Large intestine (tissue), 3 donors: ENCODE results near the gene GTPBP1. TPM values are rescaled to one million over a fixed set of nuclear protein-coding genes. Genes with fewer than 3 reads are reported as not detected.

Experiments
- DNase-seq, 2 donors: peaks; one replicate each; pipeline versions ENCODE4 v3.0.0 to v3.0.0-alpha.2; 2013
- H3K27ac ChIP-seq: one replicate; pipeline ENCODE4 v1.5.1; 2013; ENCODE audit warnings: low read length
- H3K27me3 ChIP-seq: 2 replicates; pipeline ENCODE4 v1.6.1; 2013; ENCODE audit warnings: low read length; ENCODE audit not compliant: control insufficient read depth, insufficient read depth
- H3K36me3 ChIP-seq: 2 replicates; pipeline ENCODE4 v1.6.1; 2013; ENCODE audit warnings: low read length; ENCODE audit not compliant: control insufficient read depth, insufficient read depth
- H3K4me1 ChIP-seq: one replicate; pipeline ENCODE4 v1.6.1; 2013; ENCODE audit warnings: low read length; ENCODE audit not compliant: control insufficient read depth, insufficient read depth
- H3K4me3 ChIP-seq: one replicate; pipeline ENCODE4 v1.5.1; 2013; ENCODE audit warnings: low read length
- H3K9me3 ChIP-seq: one replicate; pipeline ENCODE4 v1.6.1; 2013; ENCODE audit warnings: mild to moderate bottlenecking, low read depth, low read length, moderate library complexity; ENCODE audit not compliant: control insufficient read depth
- WGBS: methylation state at CpG from one replicate; pipeline ENCODE4 v1.1.5; 2013; ENCODE audit warnings: low lambda C conversion rate; ENCODE audit not compliant: insufficient coverage; 5-methylcytosine and 5-hydroxymethylcytosine counted together
- polyA plus RNA-seq: library from polyadenylated mRNA; unstranded; fragments of 120-200 nt; gene quantifications from one replicate; pipeline ENCODE4 v1.2.1, GENCODE V29; 2013

The GTPBP1 gene
- polyA plus RNA-seq, 1 donor = 57.4 TPM

DNA sequence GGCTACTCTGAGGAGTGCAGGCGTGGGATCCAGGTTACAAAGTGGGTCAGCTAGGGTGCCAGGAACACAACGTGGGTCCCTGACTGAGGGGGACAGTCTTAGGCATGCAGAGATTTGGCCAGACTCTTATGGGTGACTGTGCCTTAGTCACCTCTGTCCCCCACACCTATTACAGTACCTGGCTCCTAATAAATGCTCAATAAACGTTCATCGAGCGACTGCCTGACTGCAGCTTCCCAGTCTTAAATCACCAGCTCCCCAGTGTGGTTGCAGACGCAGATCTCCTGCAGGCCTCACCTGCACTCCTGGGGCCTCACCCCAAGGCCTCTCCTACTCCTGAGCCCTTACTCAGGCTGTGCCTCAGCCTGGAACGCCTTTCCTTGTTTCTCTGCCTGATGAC, 53.3 kb downstream of the GTPBP1 start:
- Histone ChIP-seq H3K4me1 (peaks cover 7% of the 10 kb centered on the region), H3K27ac (no peak overlapping the region), H3K36me3 (no peaks in the 10 kb centered on the region), H3K4me3 (no peak overlapping the region), H3K9me3 (no peaks in the 10 kb centered on the region), H3K27me3 (no peaks in the 10 kb centered on the region)
- no CpG with 5 or more reads among the region's 7 CpGs for WGBS
- no peak for DNase-seq

DNA sequence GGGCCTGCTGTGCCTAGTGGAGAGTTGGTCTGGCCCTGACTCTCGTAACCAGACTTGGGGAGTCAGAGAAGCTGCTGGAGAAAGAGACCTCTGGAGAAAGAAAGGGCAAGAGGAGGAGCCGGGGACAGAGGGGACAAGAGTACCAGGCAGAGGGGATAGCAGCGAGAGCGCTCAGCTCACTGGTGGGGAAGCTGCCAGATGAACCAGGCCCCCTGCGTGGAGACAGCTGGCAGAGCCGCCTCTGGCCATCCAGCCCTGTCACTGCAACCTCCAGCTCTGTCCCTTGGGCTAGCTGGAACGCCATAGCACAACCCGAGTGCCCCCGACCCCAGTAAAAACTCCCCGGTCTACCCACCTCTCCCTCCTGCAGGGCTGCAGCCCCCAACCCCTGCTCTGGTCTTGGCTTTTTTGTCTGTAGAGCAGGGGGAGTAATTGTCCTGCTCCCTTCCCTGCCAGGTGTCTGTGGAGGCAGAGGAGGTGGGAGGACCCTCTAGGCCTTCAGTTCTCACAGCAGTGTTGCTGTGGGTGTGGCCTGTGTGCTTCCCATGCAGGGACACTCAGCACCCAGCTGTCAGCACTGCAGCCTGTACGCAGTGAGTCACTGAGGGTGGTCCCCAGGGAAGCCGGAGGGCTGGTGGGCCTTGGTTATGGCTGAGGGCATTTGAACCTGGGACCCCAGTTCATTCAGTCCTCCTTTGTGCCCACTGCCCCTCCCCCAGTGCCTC, 54.9 kb downstream of the GTPBP1 start:
- H3K4me1 ChIP-seq = peaks cover 4% of the 10 kb centered on the region
- H3K9me3 ChIP-seq = no peaks in the 10 kb centered on the region
- no CpG with 5 or more reads among the region's 12 CpGs for WGBS
- H3K4me3 ChIP-seq = no peak overlapping the region
- no peak overlapping the region for H3K27ac ChIP-seq
- no peaks in the 10 kb centered on the region for H3K36me3 ChIP-seq
- H3K27me3 ChIP-seq = no peaks in the 10 kb centered on the region
- DNase-seq = no peak

GRCh38 chr22:38761202-38762162, 55.7 kb downstream of the GTPBP1 start:
- DNase-seq = no peak

GRCh38 chr22:38762551-38762983, 56.8 kb downstream of the GTPBP1 start:
- no peak for DNase-seq
- H3K9me3 ChIP-seq = no peaks in the 10 kb centered on the region

More at GRCh38 chr22:38761202-38762162, 55.7 kb downstream of the GTPBP1 start:
- H3K27me3 ChIP-seq = no peaks in the 10 kb centered on the region
- H3K36me3 ChIP-seq = no peaks in the 10 kb centered on the region
- H3K4me1 ChIP-seq = peaks cover 4% of the 10 kb centered on the region
- WGBS = 20% methylated on average over 1 of the region's 20 CpGs
- H3K9me3 ChIP-seq = no peaks in the 10 kb centered on the region
- no peak overlapping the region for H3K27ac ChIP-seq
- no peak overlapping the region for H3K4me3 ChIP-seq

DNA sequence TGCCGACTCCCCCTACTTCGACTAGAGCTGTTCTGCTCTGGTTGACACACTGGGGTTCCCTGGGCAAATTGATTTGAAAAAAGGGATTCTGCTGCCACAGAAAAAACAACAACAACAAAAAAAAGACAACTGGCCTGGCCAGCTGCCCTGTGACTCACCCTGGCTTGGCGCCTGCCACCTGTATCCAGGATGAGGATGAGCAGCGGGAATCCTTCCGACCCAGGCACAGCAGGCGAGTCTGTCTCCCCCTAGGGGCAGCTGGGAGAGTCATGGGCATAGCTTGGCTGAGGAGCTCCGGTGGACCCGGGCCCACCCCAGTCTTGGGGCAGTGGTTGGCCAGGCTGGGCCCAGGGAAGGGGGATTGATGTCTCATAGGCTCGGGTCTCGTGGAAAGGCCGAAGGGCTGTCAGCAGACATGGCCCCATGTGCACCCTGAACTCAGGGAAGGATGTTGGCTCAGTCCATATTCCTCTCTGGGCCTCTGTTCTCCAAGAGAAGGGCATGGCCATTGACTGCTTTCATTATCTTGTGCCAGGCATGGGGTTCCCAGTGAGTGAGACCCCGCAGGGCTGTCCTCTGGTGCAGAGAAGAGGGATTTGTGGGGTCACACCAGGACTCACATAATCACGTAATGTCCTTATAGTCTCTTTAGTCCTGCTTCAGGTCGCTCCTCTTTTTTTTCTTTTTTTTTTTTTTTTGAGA, 60.5 kb downstream of the GTPBP1 start:
- DNase-seq = peak; percentile 52 to 57
- WGBS = no CpG with 5 or more reads among the region's 14 CpGs
- H3K27me3 ChIP-seq = no peaks in the 10 kb centered on the region
- H3K9me3 ChIP-seq = no peaks in the 10 kb centered on the region
- peaks cover 4% of the 10 kb centered on the region for H3K4me1 ChIP-seq
- H3K27ac ChIP-seq = no peak overlapping the region
- no peak overlapping the region for H3K4me3 ChIP-seq
- H3K36me3 ChIP-seq = no peaks in the 10 kb centered on the region

More at GRCh38 chr22:38762551-38762983, 56.8 kb downstream of the GTPBP1 start:
- no peak overlapping the region for H3K27ac ChIP-seq
- H3K27me3 ChIP-seq = no peaks in the 10 kb centered on the region
- no CpG with 5 or more reads among the region's 11 CpGs for WGBS
- H3K4me1 ChIP-seq = peaks cover 4% of the 10 kb centered on the region
- H3K36me3 ChIP-seq = no peaks in the 10 kb centered on the region
- no peak overlapping the region for H3K4me3 ChIP-seq

- no peak for DNase-seq
- Histone ChIP-seq H3K27ac (no peak overlapping the region), H3K27me3 (no peaks in the 10 kb centered on the region), H3K36me3 (no peaks in the 10 kb centered on the region), H3K9me3 (no peaks in the 10 kb centered on the region), H3K4me1 (peaks cover 3% of the 10 kb centered on the region), H3K4me3 (no peak overlapping the region)
- no CpG with 5 or more reads among the region's 9 CpGs for WGBS
Measured at GRCh38 chr22:38767313-38767712, 61.6 kb downstream of the GTPBP1 start.

DNA sequence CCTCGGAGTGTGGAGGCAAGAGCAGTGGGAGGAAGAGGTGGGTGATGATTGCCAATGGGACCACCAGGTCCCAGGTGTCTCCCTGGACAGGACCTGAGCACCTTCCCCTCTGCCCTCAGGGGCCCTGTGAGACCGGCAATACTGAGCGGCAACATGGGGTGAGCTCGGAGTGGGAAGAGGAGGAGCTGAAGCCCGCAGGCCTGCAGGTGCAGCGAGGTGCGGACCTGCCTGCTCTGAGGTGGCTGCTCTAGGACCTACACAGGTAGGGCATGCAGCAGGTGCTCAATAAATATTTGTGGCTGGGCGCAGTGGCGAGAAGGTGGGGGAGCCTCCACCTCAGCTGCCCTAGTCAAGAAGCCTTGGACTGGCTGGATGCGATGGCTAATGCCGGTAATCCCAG, 62.3 kb downstream of the GTPBP1 start:
- DNase-seq = no peak
- Histone ChIP-seq H3K9me3 (no peaks in the 10 kb centered on the region), H3K27me3 (no peaks in the 10 kb centered on the region), H3K4me3 (no peak overlapping the region), H3K36me3 (no peaks in the 10 kb centered on the region), H3K4me1 (no peaks in the 10 kb centered on the region), H3K27ac (no peak overlapping the region)
- no CpG with 5 or more reads among the region's 11 CpGs for WGBS

- no CpG with 5 or more reads among the region's 16 CpGs for WGBS
- H3K27ac ChIP-seq = no peak overlapping the region
- no peaks in the 10 kb centered on the region for H3K27me3 ChIP-seq
- H3K4me1 ChIP-seq = no peaks in the 10 kb centered on the region
- no peak overlapping the region for H3K4me3 ChIP-seq
- H3K36me3 ChIP-seq = no peaks in the 10 kb centered on the region
- H3K9me3 ChIP-seq = no peaks in the 10 kb centered on the region
- no peak for DNase-seq
Measured at GRCh38 chr22:38770257-38770949, 64.7 kb downstream of the GTPBP1 start.

GRCh38 chr22:38772623-38772873, 66.8 kb downstream of the GTPBP1 start:
- no peak overlapping the region for H3K27ac ChIP-seq
- no peak overlapping the region for H3K4me3 ChIP-seq
- H3K4me1 ChIP-seq = no peaks in the 10 kb centered on the region
- H3K27me3 ChIP-seq = no peaks in the 10 kb centered on the region
- no peaks in the 10 kb centered on the region for H3K9me3 ChIP-seq
- DNase-seq = no peak
- no CpG with 5 or more reads among the region's 8 CpGs for WGBS
- no peaks in the 10 kb centered on the region for H3K36me3 ChIP-seq
